HCT116 (cell line): Measurements from ENCODE around the gene STK32C. TPM values are rescaled to one million over a fixed set of nuclear protein-coding genes. Genes with fewer than 3 reads are reported as not detected.

Source experiments
- ATAC-seq: fragments of 200-7000 bp; cut with Tn5 transposase; 2 replicates; pipeline ENCODE4 v1.9.1; 2020; ENCODE audit warnings: mild to moderate bottlenecking, moderate library complexity
- BruUV-seq: library from RNA; stranded (reverse); fragments of 400-500 nt; replicated peaks from 2 replicates; lab custom pipeline; 2021; lab: Mats Ljungman, UMichigan
- CTCF ChIA-PET: fragments of 300-600 bp; sonication (Branson Sonifier 250); formaldehyde crosslinking; loops from one replicate; lab custom pipeline; 2021; ENCODE audit warnings: antibody characterized with exemption; lab: Charles Lee
- POLR2A ChIA-PET: fragments of 300-600, 350-600 bp; sonication (Branson Sonifier 250); formaldehyde crosslinking; loops from one replicate; lab custom pipeline; 2021; ENCODE audit warnings: antibody characterized with exemption; lab: Charles Lee
- RAD21 ChIA-PET, 2 experiments: fragments of 300-600 bp; sonication (Branson Sonifier 250); formaldehyde crosslinking; loops; one replicate each; lab custom pipeline; 2023; ENCODE audit warnings: low total read pairs in 2 of 2; ENCODE audit not compliant: uncharacterized antibody in 2 of 2, unreplicated experiment in 2 of 2, low non-redundant PET in 1 of 2; lab: Charles Lee
- DNase-seq: peaks from one replicate; pipeline ENCODE4 v3.0.0-alpha.2; 2010; ENCODE audit warnings: low read depth, low spot score
- H2AFZ ChIP-seq: fragments of 200-600 bp; shearing (Covaris generic), sonication (generic); 2 replicates; pipeline ENCODE4 v1.6.1; 2017; ENCODE audit warnings: low read depth, mixed run types, mixed read lengths, antibody characterized with exemption, low read length; ENCODE audit not compliant: poor library complexity, severe bottlenecking
- H3K27ac ChIP-seq: 2 replicates; pipeline ENCODE4 v1.5.1; 2012; ENCODE audit warnings: low read depth, low read length
- H3K27me3 ChIP-seq: fragments of 200-600 bp; sonication (generic); 2 replicates; pipeline ENCODE4 v1.6.1; 2016; ENCODE audit warnings: mixed run types, low read length, mixed read lengths; ENCODE audit not compliant: insufficient read depth
- H3K36me3 ChIP-seq, 2 experiments: fragments of 200-500 bp in 1 of 2; fragments of 200-600 bp in 1 of 2; sonication (Bioruptor generic) in 1 of 2; sonication (generic) in 1 of 2; 2 replicates each; pipeline versions ENCODE4 v1.5.1 to v1.6.1; 2014 to 2016; ENCODE audit warnings: low read length in 2 of 2, inconsistent platforms in 1 of 2, mixed read lengths in 1 of 2, mixed run types in 1 of 2; ENCODE audit not compliant: insufficient read depth in 2 of 2, control insufficient read depth in 1 of 2
- H3K4me1 ChIP-seq, 2 experiments: fragments of 200-600 bp in 1 of 2; sonication (generic) in 1 of 2; 2 replicates each; pipeline versions ENCODE4 v1.5.1 to v1.6.1; 2012 to 2017; ENCODE audit warnings: low read length in 2 of 2, inconsistent platforms in 1 of 2, mild to moderate bottlenecking in 1 of 2, mixed read lengths in 1 of 2, mixed run types in 1 of 2, moderate library complexity in 1 of 2; ENCODE audit not compliant: insufficient read depth in 2 of 2, control insufficient read depth in 1 of 2
- H3K4me2 ChIP-seq: fragments of 200-600 bp; sonication (generic); 2 replicates; pipeline ENCODE4 v1.6.1; 2017; ENCODE audit warnings: mixed run types, low read length, mixed read lengths
- H3K4me3 ChIP-seq, 2 experiments: fragments of 200-600 bp in 1 of 2; sonication (generic) in 1 of 2; replicated peaks in 1 of 2; 2 replicates each; pipeline ENCODE4 v1.5.1; 2011 to 2016; ENCODE audit warnings: low read length in 2 of 2, control low read depth in 1 of 2, low read depth in 1 of 2, mild to moderate bottlenecking in 1 of 2, mixed read lengths in 1 of 2, mixed run types in 1 of 2
- H3K79me2 ChIP-seq: fragments of 200-600 bp; sonication (generic); 2 replicates; pipeline ENCODE4 v1.6.1; 2017; ENCODE audit warnings: mild to moderate bottlenecking, mixed run types, low read length, moderate library complexity, mixed read lengths; ENCODE audit not compliant: insufficient read depth
- H3K9ac ChIP-seq: fragments of 200-600 bp; sonication (generic); 2 replicates; pipeline ENCODE4 v1.6.1; 2016; ENCODE audit warnings: low read length, mixed read lengths
- H3K9me2 ChIP-seq: fragments of 200-600 bp; sonication (generic), shearing (Covaris generic); 2 replicates; pipeline ENCODE4 v1.6.1; 2017; ENCODE audit warnings: mixed run types, mild to moderate bottlenecking, moderate library complexity; ENCODE audit not compliant: insufficient read depth
- H3K9me3 ChIP-seq, 2 experiments: fragments of 200-500 bp in 1 of 2; fragments of 200-600 bp in 1 of 2; sonication (Bioruptor generic) in 1 of 2; sonication (generic) in 1 of 2; 2 replicates each; pipeline ENCODE4 v1.6.1; 2014 to 2017; ENCODE audit warnings: low read length in 2 of 2, mixed read lengths in 2 of 2, inconsistent platforms in 1 of 2, low read depth in 1 of 2, mild to moderate bottlenecking in 1 of 2, mixed run types in 1 of 2, moderate library complexity in 1 of 2; ENCODE audit not compliant: control insufficient read depth in 1 of 2, insufficient read depth in 1 of 2
- H4K20me1 ChIP-seq: fragments of 200-600 bp; sonication (generic), shearing (Covaris generic); 2 replicates; pipeline ENCODE4 v1.6.1; 2017; ENCODE audit warnings: mixed run types, mild to moderate bottlenecking, moderate library complexity; ENCODE audit not compliant: insufficient read depth
- EZH2 ChIP-seq: fragments of 200-600 bp; sonication (generic); IDR thresholded peaks from 2 replicates; pipeline ENCODE4 v1.6.1; 2017; ENCODE audit warnings: antibody characterized with exemption, mixed run types
- POLR2A ChIP-seq: IDR thresholded peaks from 2 replicates; pipeline ENCODE4 v1.7.0; 2011; ENCODE audit warnings: borderline replicate concordance; ENCODE audit not compliant: insufficient read depth, insufficient read length; ENCODE audit errors: extremely low read depth
- SRF ChIP-seq: IDR thresholded peaks from 2 replicates; pipeline ENCODE4 v1.6.1; 2012; ENCODE audit warnings: low read depth
- ZNF274 ChIP-seq: fragments of 200-500 bp; sonication (Bioruptor generic); IDR thresholded peaks from 2 replicates; pipeline ENCODE4 v1.6.1; 2014; ENCODE audit warnings: mild to moderate bottlenecking, low read depth, low read length, inconsistent platforms
- intact Hi-C: fragments of 100-400 bp; cut with micrococcal nuclease; formaldehyde crosslinking; loops from 2 replicates; pipeline ENCODE4 v1.10.0; 2022
- total RNA-seq: library from RNA; stranded (reverse); gene quantifications from one replicate; pipeline ENCODE4 v1.2.1, GENCODE V29; 2021; ENCODE audit not compliant: unreplicated experiment
- TF ChIP-seq, protein P1 (sequence below), 3 experiments: fragments of 200-600 bp in 1 of 3; sonication (generic) in 1 of 3; IDR thresholded peaks in 2 of 3; conservative IDR thresholded peaks in 1 of 3; 2 replicates each; pipeline ENCODE4 v1.5.1; 2012 to 2017; ENCODE audit warnings: low read depth in 2 of 3, low read length in 2 of 3, antibody characterized with exemption in 1 of 3, borderline replicate concordance in 1 of 3, control low read depth in 1 of 3, mild to moderate bottlenecking in 1 of 3, mixed read lengths in 1 of 3, mixed run types in 1 of 3, moderate library complexity in 1 of 3; ENCODE audit not compliant: insufficient read depth in 1 of 3

Gene STK32C
- total RNA-seq, 1 experiment from 2014 or later, result 29.7 TPM

DNA sequence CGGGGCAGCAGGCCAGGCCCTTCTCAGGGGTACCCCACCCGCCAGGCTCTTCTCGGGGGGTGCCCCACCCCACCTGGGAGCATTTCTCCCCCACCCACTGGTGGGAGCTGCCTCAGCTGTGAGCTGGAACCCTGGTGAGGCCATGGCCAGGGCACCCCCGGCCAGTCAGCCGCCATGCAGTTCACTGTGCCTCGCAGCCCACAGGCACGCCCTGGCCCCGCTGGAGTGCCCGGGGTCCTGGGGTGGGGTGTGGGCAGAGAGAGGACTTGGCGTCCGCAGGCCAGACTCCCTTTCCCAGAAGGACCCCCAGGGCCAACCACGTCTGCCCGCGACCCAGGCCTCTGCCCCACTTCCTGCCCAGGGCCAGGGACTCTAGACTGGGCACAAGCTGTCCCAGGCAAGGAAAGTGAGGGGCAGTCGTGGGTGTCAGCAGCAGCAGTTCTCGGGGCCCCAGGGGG, 107.9 kb downstream of the STK32C start:
- no peaks in the 10 kb centered on the region for H4K20me1 ChIP-seq
- POLR2A ChIA-PET, result no interaction called here
- no peaks in the 10 kb centered on the region for H3K79me2 ChIP-seq
- BruUV-seq, result no TSS peak
- H3K9me3 ChIP-seq, result no peaks in the 10 kb centered on the region
- RAD21 ChIA-PET, result no interaction called here
- no peak for TF ChIP-seq SRF
- TF ChIP-seq ZNF274, result no peak
- TF ChIP-seq EZH2, result no peak
- TF ChIP-seq, protein P1, sequence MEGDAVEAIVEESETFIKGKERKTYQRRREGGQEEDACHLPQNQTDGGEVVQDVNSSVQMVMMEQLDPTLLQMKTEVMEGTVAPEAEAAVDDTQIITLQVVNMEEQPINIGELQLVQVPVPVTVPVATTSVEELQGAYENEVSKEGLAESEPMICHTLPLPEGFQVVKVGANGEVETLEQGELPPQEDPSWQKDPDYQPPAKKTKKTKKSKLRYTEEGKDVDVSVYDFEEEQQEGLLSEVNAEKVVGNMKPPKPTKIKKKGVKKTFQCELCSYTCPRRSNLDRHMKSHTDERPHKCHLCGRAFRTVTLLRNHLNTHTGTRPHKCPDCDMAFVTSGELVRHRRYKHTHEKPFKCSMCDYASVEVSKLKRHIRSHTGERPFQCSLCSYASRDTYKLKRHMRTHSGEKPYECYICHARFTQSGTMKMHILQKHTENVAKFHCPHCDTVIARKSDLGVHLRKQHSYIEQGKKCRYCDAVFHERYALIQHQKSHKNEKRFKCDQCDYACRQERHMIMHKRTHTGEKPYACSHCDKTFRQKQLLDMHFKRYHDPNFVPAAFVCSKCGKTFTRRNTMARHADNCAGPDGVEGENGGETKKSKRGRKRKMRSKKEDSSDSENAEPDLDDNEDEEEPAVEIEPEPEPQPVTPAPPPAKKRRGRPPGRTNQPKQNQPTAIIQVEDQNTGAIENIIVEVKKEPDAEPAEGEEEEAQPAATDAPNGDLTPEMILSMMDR (IDR thresholded peaks at IDR 0.05 in 2 of 3, conservative IDR thresholded peaks at IDR 0.05 in 1 of 3; ENCODE audit: borderline replicate concordance in 1 of 3, insufficient read depth in 1 of 3, low read depth in 2 of 3, low read length in 2 of 3), result no peak
- no peak for TF ChIP-seq POLR2A
- intact Hi-C loops, result no loop called here
- no peak overlapping the region for H3K27ac ChIP-seq
- CTCF ChIA-PET, result no interaction called here
- no peaks in the 10 kb centered on the region for H3K36me3 ChIP-seq
- H3K4me1 ChIP-seq, result no peaks in the 10 kb centered on the region
- no peak overlapping the region for H3K4me2 ChIP-seq
- ATAC-seq (no peak), DNase-seq (no peak)
- no peak overlapping the region for H3K9ac ChIP-seq
- H3K9me2 ChIP-seq, result no peaks in the 10 kb centered on the region
- H3K27me3 ChIP-seq, result no peaks in the 10 kb centered on the region
- H2AFZ ChIP-seq, result no peak overlapping the region
- H3K4me3 ChIP-seq, result no peak overlapping the region

DNA sequence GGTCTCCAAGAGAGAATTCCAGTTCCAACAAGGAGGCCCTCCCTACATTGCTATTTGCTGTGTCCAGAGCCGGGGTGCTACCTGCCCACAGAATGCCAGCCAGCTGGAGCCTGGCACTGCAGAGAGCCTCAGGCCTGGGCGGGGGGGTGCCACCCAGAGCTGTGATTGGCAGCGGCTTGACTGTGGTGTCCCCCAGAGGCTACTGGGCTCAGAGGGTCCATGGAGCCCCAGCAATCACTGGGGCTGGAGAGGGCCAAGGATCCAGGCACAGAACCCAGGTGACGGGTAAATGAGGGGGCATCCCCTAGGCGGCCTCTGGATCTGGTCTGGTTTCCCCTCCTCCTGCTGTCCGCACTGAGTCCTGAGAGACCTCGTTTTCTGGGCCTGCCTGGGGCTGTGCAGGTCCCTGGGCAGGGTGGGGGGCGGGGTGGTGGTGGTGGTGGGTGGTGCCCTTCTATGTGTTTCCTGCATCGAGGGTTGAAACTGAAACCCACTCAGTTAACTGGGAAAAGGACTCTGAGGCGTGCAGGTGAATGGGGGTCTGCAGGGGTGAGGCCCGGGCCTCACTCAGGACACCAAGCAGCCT, 108.4 kb downstream of the STK32C start:
- H3K4me1 ChIP-seq, result no peaks in the 10 kb centered on the region
- ChIA-PET RAD21 (no interaction called here), CTCF (no interaction called here), POLR2A (no interaction called here)
- H4K20me1 ChIP-seq, result no peaks in the 10 kb centered on the region
- H3K9me2 ChIP-seq, result no peaks in the 10 kb centered on the region
- H3K79me2 ChIP-seq, result no peaks in the 10 kb centered on the region
- no TSS peak for BruUV-seq
- ATAC-seq (no peak), DNase-seq (no peak)
- no peak overlapping the region for H3K4me3 ChIP-seq
- no peak overlapping the region for H3K4me2 ChIP-seq
- H2AFZ ChIP-seq, result no peak overlapping the region
- no peaks in the 10 kb centered on the region for H3K36me3 ChIP-seq
- H3K9ac ChIP-seq, result no peak overlapping the region
- no peaks in the 10 kb centered on the region for H3K27me3 ChIP-seq
- H3K9me3 ChIP-seq, result no peaks in the 10 kb centered on the region
- intact Hi-C loops, result no loop called here
- H3K27ac ChIP-seq, result no peak overlapping the region
- TF ChIP-seq ZNF274, result no peak
